Rectal smooth muscle tissue (tissue), 1 donor: ENCODE data around the gene ATF7IP2.
"Not testable (repeated sequence)": the region's sequence is repeated elsewhere in the genome, so short reads cannot be mapped to it uniquely, and the experiment has no call there.

Experiments
- H3K27ac ChIP-seq: one replicate; pipeline ENCODE4 v1.7.0; 2013; ENCODE audit warnings: low read depth, low read length, inconsistent platforms
- H3K27me3 ChIP-seq: one replicate; pipeline ENCODE4 v1.7.0; 2013; ENCODE audit warnings: low read length; ENCODE audit not compliant: control insufficient read depth, insufficient read depth
- H3K36me3 ChIP-seq: one replicate; pipeline ENCODE4 v1.7.0; 2013; ENCODE audit warnings: low read length; ENCODE audit not compliant: control insufficient read depth, insufficient read depth
- H3K4me1 ChIP-seq: one replicate; pipeline ENCODE4 v1.7.0; 2013; ENCODE audit warnings: low read length; ENCODE audit not compliant: control insufficient read depth, insufficient read depth
- H3K4me3 ChIP-seq: one replicate; pipeline ENCODE4 v1.7.0; 2013; ENCODE audit warnings: low read length
- H3K9ac ChIP-seq: one replicate; pipeline ENCODE4 v1.7.0; 2013; ENCODE audit warnings: low read length

The ATF7IP2 gene

DNA sequence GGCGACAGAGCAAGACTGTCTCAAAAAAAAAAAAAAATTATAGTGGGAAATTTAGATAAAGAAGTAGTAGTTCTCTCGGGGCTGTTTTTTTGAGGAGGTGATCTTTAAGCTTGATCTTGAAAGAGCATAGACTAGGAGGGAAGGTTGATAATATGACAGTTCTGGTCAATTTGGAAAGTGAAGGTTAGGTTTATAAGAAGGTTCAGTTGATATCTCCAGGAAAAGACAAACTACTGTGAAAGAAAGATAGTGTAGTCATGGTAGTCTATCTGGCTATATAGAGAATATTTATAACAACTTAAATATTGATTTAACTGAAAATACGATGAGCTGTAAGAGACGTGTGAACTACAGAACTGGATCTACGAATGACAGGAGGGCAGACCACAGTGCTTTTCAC, 3.1 kb downstream of the ATF7IP2 start:
- no peak overlapping the region for H3K27ac ChIP-seq
- peaks cover 2% of the 10 kb centered on the region for H3K36me3 ChIP-seq
- H3K27me3 ChIP-seq: no peaks in the 10 kb centered on the region
- no peak overlapping the region for H3K9ac ChIP-seq
- peaks cover 3% of the 10 kb centered on the region for H3K4me1 ChIP-seq
- no peak overlapping the region for H3K4me3 ChIP-seq

DNA sequence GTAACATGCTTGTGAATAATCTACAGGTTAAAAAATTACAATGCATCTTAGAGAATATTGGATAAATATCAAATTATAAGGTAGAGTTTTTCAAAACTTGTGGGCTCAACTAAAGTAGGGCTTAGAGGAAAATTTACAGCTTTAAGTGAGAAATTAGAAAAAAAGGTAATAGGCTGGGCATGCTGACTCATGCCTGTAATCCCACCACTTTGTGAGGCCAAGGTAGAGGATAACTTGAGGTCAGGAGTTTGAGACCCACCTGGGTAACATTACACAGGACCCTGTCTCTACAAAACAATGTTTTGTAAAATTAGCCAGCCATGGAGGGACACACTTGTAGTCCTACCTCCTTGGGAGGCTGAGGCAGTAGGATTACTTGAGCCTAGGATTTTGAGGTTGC, 4.5 kb downstream of the ATF7IP2 start:
- Histone ChIP-seq H3K4me1 (peaks cover 3% of the 10 kb centered on the region), H3K4me3 (no peak overlapping the region), H3K27me3 (no peaks in the 10 kb centered on the region), H3K9ac (no peak overlapping the region), H3K27ac (no peak overlapping the region), H3K36me3 (peaks cover 2% of the 10 kb centered on the region)

DNA sequence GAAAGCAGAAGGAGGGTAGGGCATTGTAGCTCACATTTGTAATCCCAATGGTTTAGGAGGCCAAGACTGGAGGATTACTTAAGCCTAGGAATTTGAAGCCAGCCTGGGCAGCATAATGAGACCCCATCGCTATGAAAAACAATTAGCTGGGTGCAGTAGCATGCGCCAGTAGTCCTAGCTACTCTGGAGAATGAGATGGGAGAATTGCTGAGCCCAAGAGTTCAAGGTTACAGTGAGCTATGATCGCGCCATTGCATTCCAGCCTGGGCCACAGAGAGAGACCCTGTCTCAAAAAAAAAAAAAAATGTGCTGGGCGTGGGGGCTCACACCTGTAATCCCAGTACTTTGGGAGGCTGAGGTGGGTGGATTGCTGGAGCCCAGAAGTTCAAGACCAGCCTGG, 5.0 kb downstream of the ATF7IP2 start:
- H3K4me1 ChIP-seq: peaks cover 3% of the 10 kb centered on the region
- no peaks in the 10 kb centered on the region for H3K27me3 ChIP-seq
- H3K4me3 ChIP-seq: no peak overlapping the region
- no peak overlapping the region for H3K27ac ChIP-seq
- no peak overlapping the region for H3K9ac ChIP-seq
- peaks cover 2% of the 10 kb centered on the region for H3K36me3 ChIP-seq

DNA sequence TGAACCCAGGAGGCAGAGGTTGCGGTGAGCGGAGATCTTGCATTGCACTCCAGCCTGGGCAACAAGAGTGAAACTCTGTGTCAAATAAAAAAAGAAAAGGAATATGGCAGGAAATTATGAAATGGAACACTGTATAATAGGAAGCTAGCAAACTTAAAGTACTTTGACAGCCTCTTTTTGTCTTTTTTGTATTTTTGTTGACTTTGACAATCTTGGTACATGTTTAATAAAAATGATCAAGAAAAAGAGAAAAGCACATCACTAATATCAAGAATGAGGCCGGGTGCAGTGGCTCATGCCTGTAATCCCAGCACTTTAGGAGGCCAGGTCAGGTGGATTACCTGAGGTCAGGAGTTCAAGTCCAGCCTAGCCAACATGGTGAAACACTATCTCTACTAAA, 5.5 kb downstream of the ATF7IP2 start:
- H3K27me3 ChIP-seq: no peaks in the 10 kb centered on the region
- H3K36me3 ChIP-seq: peaks cover 2% of the 10 kb centered on the region
- H3K4me1 ChIP-seq: peaks cover 3% of the 10 kb centered on the region
- H3K4me3 ChIP-seq: no peak overlapping the region
- H3K27ac ChIP-seq: no peak overlapping the region
- H3K9ac ChIP-seq: no peak overlapping the region

DNA sequence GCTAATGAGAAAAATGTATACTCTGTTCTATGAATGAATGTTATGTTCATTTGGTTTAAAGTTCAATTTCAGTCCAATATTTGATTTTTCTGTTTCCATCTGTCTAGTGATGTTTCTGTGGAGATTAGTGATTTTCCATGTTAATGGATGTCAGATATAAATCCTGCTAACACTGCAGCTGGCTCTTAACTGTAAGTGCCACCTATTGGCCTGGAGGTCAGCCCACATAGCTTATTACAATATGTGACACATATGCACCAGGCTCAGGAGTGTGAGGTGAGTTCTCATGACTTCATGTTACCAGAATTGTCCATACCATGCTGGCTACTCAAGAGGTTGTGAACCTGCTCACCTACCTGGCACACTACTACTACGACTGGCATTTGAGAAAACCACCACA, 17.1 kb downstream of the ATF7IP2 start:
- Histone ChIP-seq H3K9ac (no peak overlapping the region), H3K4me3 (no peak overlapping the region), H3K27ac (no peak overlapping the region), H3K36me3 (no peaks in the 10 kb centered on the region), H3K4me1 (no peaks in the 10 kb centered on the region), H3K27me3 (no peaks in the 10 kb centered on the region)

DNA sequence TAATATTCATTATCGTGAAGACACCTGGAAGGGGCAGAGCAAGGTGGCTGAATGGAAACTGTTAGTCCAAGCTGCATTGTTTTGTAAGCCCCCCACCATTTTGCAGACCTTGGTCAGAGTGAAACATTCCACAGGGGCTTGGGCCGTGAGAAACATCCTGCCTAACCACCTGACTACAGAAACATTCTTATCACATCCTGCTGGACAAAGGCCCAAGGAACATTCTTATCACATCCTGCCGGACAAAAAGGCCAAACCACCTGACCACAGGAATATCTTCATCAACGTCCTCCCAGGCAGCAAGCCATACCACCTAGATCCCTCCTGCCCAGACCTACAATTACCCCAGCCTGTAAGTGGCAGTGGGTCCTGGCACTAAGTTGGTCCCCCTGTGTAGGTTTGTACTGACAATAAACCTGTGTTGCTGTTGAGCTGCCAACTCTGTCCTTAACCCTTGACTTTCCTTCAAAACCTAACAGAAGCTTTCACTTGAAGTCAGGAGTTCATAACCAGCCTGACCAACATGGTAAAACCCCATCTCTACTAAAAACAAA, 19.6 kb downstream of the ATF7IP2 start:
- Histone ChIP-seq H3K27ac (no peak overlapping the region), H3K4me1 (no peaks in the 10 kb centered on the region), H3K4me3 (no peak overlapping the region), H3K36me3 (no peaks in the 10 kb centered on the region), H3K9ac (no peak overlapping the region), H3K27me3 (no peaks in the 10 kb centered on the region)

DNA sequence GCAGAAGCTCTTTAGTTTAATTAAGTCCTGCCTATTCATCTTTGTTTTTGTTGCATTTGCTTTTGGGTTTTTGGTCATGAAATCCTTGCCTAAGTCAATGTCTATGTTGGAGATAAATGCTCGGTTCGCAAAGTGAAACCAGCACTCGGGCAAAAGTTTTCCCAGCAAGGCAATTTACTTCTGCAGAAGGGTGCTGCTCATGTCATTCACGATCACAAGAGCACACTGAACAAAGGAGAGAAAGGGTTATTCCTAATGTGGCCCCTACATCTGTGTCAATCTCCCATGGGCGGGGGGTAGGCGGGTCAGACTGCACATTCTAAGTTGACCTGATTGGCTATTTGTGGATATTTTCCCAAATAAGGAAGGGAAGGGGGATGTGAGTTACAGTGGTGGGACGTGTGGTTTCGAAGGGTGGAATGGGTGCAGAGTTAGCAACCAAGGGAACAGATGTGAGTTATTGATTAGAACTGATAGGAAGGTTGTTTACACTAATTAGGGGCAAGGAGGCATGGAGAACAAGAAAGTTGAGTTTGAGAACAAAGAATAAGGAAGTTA, 23.0 kb downstream of the ATF7IP2 start:
- H3K4me1 ChIP-seq: no peaks in the 10 kb centered on the region
- no peaks in the 10 kb centered on the region for H3K27me3 ChIP-seq
- no peak overlapping the region for H3K9ac ChIP-seq
- H3K36me3 ChIP-seq: no peaks in the 10 kb centered on the region
- H3K4me3 ChIP-seq: no peak overlapping the region
- H3K27ac ChIP-seq: no peak overlapping the region

DNA sequence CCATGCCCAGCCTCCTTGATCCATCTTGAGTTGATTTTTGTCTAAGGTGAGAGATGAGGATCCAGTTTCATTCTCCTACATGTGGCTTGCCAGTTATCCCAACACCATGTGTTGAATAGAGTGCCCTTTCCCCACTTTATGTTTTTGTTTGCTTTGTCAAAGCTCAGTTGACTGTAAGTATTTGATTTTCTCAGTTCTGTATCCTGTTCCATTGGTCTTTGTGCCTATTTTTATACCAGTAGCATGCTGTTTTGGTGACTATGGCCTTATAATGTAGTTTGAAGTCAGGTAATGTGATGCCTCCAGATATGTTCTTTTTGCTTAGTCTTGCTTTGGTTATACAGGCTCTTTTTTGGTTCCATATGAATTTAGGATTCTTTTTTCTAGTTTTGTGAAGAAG, 23.9 kb downstream of the ATF7IP2 start:
- not testable (repeated sequence) for H3K36me3 ChIP-seq, H3K4me1 ChIP-seq, H3K4me3 ChIP-seq

DNA sequence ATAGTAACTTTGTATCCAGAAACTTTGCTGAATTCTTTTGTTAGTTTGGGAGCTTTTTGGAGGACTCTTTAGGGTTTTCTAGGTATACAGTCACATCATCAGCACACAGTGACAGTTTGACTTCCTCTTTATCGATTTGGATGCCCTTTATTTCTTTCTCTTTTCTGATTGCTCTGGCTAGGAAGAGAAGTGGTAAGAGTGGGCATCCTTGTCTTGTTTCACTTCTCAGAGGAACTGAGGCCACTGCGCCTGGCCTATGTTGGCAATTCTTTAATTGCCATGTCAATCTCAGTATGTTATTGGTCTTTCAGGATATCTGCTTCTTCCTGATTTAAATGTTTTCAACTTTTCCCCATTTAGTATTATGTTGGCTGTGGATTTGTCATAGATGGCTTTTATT, 24.6 kb downstream of the ATF7IP2 start:
- Histone ChIP-seq H3K4me1 (no peaks in the 10 kb centered on the region), H3K27ac (no peak overlapping the region), H3K4me3 (no peak overlapping the region), H3K36me3 (no peaks in the 10 kb centered on the region), H3K9ac (no peak overlapping the region), H3K27me3 (no peaks in the 10 kb centered on the region)

More for the DNA sequence above, 23.9 kb downstream of the ATF7IP2 start:
- H3K27me3 ChIP-seq, H3K27ac ChIP-seq, H3K9ac ChIP-seq: not testable (repeated sequence)

DNA sequence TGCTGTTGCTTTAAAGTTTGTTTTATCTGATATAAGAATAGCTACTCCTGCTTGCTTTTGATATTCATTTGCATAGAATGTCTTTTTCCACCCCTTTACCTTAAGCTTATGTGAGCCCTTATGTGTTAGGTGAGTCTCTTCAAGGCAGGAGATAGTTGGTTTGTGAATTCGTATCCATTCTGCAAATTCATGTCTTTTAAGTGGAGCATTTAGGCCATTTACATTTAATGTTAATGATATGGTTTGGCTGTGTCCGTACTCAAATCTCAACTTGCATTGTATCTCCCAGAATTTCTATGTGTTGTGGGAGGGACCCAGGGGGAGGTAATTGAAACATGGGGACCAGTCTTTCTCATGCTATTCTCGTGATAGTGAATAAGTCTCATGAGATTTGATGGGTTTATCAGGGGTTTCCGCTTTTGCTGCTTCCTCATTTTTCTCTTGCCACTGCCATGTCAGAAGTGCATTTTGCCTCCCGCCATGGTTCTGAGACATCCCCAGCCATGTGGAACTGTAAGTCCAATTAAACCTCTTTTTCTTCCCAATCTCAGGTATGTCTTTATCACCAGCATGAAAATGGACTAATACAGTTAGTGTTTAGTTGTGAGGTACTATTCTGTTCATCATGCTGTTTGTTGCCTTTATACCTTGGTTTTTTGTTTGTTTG, 27.2 kb downstream of the ATF7IP2 start:
- H3K4me3 ChIP-seq: no peak overlapping the region
- H3K27me3 ChIP-seq: no peaks in the 10 kb centered on the region
- no peaks in the 10 kb centered on the region for H3K4me1 ChIP-seq
- no peaks in the 10 kb centered on the region for H3K36me3 ChIP-seq
- no peak overlapping the region for H3K9ac ChIP-seq
- no peak overlapping the region for H3K27ac ChIP-seq

DNA sequence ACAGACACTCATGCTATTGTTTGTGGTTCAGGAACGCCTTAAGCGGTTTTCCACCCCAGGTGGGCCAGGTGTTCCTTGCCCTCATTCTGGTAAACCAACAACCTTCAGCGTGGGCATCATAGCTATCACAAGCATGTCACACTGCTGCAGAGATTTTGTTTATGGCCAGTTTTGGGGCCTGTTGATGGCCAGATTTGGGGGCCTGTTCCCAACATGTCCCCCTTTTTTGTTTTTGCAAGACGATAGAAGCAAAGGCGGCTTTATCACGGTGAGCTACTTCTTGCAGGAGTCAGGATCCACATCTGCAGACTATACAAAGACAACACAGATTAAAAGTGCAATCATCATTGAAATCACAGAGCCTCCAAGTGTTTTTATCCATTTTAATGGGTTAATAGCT, 32.3 kb downstream of the ATF7IP2 start:
- not testable (repeated sequence) for H3K27ac ChIP-seq, H3K36me3 ChIP-seq, H3K9ac ChIP-seq, H3K4me1 ChIP-seq, H3K27me3 ChIP-seq, H3K4me3 ChIP-seq

DNA sequence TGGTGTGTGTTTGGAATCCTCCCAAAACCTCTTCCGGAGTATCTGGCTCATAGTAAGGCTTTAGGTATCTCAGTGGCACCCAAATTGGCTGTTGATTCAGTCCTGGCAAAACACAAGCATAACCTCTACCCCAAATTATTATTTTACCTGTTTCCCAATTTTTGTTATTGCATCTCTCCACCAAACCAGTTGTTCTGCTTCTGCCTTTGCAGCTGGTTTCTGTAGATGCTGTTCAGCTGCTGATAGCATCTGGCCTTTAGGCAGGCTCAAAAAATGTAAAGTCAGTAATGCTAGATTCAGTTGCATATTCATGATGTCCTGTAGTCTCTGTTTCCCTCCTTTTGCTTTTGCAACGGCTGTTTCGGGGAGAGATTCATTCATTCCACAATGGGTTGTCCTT, 33.8 kb downstream of the ATF7IP2 start:
- H3K27ac ChIP-seq: no peak overlapping the region
- H3K4me3 ChIP-seq: no peak overlapping the region
- no peaks in the 10 kb centered on the region for H3K36me3 ChIP-seq
- H3K4me1 ChIP-seq: no peaks in the 10 kb centered on the region
- H3K27me3 ChIP-seq: no peaks in the 10 kb centered on the region
- no peak overlapping the region for H3K9ac ChIP-seq

DNA sequence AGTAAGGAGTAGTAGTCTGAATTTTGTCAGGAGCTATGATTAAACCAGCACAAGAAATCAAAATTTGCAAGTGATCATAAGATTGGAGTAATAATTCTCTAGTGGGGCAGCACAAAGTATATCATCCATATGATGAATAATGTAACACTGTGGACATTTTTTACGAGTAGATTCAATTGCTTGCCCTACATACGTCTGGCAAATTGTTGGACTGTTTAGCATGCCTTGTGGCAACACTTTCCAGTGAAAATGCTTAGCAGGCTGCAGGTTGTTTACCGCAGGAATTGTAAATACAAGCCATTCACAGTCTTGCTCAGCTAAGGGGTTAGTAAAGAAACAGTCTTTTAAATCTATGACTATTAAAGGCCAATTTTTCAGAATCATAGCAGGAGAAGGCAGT, 35.7 kb downstream of the ATF7IP2 start:
- H3K9ac ChIP-seq: no peak overlapping the region
- no peaks in the 10 kb centered on the region for H3K27me3 ChIP-seq
- no peak overlapping the region for H3K4me3 ChIP-seq
- H3K4me1 ChIP-seq: no peaks in the 10 kb centered on the region
- H3K27ac ChIP-seq: no peak overlapping the region
- no peaks in the 10 kb centered on the region for H3K36me3 ChIP-seq
